HEK293 (cell line): Measurements from ENCODE around the gene TAF15.

Experiments
- BCL11A ChIP-seq: fragments of 450-650 bp; formaldehyde crosslinking; IDR thresholded peaks from 2 replicates; pipeline ENCODE4 v1.5.1; 2016; ENCODE audit warnings: low read depth, missing biosample characterization, missing genetic modification characterization
- GLIS2 ChIP-seq: fragments of 450-650 bp; formaldehyde crosslinking; IDR thresholded peaks from 2 replicates; pipeline ENCODE4 v1.5.1; 2016; ENCODE audit warnings: missing biosample characterization, missing genetic modification characterization
- IKZF3 ChIP-seq: fragments of 450-650 bp; IDR thresholded peaks from 2 replicates; pipeline ENCODE4 v1.5.0; 2018; ENCODE audit warnings: missing biosample characterization, mild to moderate bottlenecking, missing genetic modification characterization, moderate library complexity
- KLF1 ChIP-seq: fragments of 450-650 bp; formaldehyde crosslinking; IDR thresholded peaks from 2 replicates; pipeline ENCODE4 v1.5.1; 2016; ENCODE audit warnings: missing biosample characterization, missing genetic modification characterization
- KLF16 ChIP-seq: fragments of 450-650 bp; formaldehyde crosslinking; IDR thresholded peaks from 2 replicates; pipeline ENCODE4 v1.5.1; 2017; ENCODE audit warnings: missing biosample characterization, missing genetic modification characterization
- KLF8 ChIP-seq: fragments of 450-650 bp; formaldehyde crosslinking; IDR thresholded peaks from 2 replicates; pipeline ENCODE4 v1.5.1; 2016; ENCODE audit warnings: missing biosample characterization, missing genetic modification characterization
- KLF9 ChIP-seq: fragments of 450-650 bp; formaldehyde crosslinking; IDR thresholded peaks from 2 replicates; pipeline ENCODE4 v1.5.1; 2016; ENCODE audit warnings: missing biosample characterization, missing genetic modification characterization, low read depth
- SCRT1 ChIP-seq: fragments of 450-650 bp; formaldehyde crosslinking; IDR thresholded peaks from 2 replicates; pipeline ENCODE4 v1.5.1; 2016; ENCODE audit warnings: missing biosample characterization, missing genetic modification characterization, borderline replicate concordance
- SETDB1 ChIP-seq: IDR thresholded peaks from one replicate; pipeline ENCODE4 v1.6.1; 2017; ENCODE audit warnings: mild to moderate bottlenecking, low read length, moderate library complexity, mixed read lengths; ENCODE audit not compliant: insufficient read length
- WT1 ChIP-seq: fragments of 450-650 bp; formaldehyde crosslinking; IDR thresholded peaks from 2 replicates; pipeline ENCODE4 v1.5.1; 2016; ENCODE audit warnings: missing biosample characterization, missing genetic modification characterization
- ZBTB10 ChIP-seq: fragments of 450-650 bp; formaldehyde crosslinking; IDR thresholded peaks from 2 replicates; pipeline ENCODE4 v1.5.1; 2016; ENCODE audit warnings: missing biosample characterization, missing genetic modification characterization
- ZBTB21 ChIP-seq: fragments of 450-650 bp; formaldehyde crosslinking; IDR thresholded peaks from 2 replicates; pipeline ENCODE4 v1.5.1; 2017; ENCODE audit warnings: missing biosample characterization, missing genetic modification characterization
- ZBTB7A ChIP-seq: fragments of 450-650 bp; formaldehyde crosslinking; IDR thresholded peaks from 2 replicates; pipeline ENCODE4 v1.5.1; 2016; ENCODE audit warnings: low read depth, missing biosample characterization, missing genetic modification characterization
- ZEB2 ChIP-seq: fragments of 450-650 bp; formaldehyde crosslinking; IDR thresholded peaks from 2 replicates; pipeline ENCODE4 v1.5.1; 2016; ENCODE audit warnings: missing biosample characterization, missing genetic modification characterization
- ZFP3 ChIP-seq: fragments of 450-650 bp; formaldehyde crosslinking; IDR thresholded peaks from 2 replicates; pipeline ENCODE4 v1.5.1; 2016; ENCODE audit warnings: low read depth, missing biosample characterization, missing genetic modification characterization
- ZFP41 ChIP-seq: fragments of 450-650 bp; formaldehyde crosslinking; IDR thresholded peaks from 2 replicates; pipeline ENCODE4 v1.5.1; 2016; ENCODE audit warnings: missing biosample characterization, missing genetic modification characterization, borderline replicate concordance
- ZNF157 ChIP-seq: fragments of 450-650 bp; formaldehyde crosslinking; IDR thresholded peaks from 2 replicates; pipeline ENCODE4 v1.5.1; 2016; ENCODE audit warnings: missing biosample characterization, missing genetic modification characterization
- ZNF16 ChIP-seq: fragments of 450-650 bp; formaldehyde crosslinking; IDR thresholded peaks from 2 replicates; pipeline ENCODE4 v1.5.1; 2016; ENCODE audit warnings: low read depth, missing biosample characterization, missing genetic modification characterization
- ZNF175 ChIP-seq: fragments of 450-650 bp; formaldehyde crosslinking; IDR thresholded peaks from 2 replicates; pipeline ENCODE4 v1.5.1; 2016; ENCODE audit warnings: missing biosample characterization, missing genetic modification characterization
- ZNF2 ChIP-seq: fragments of 450-650 bp; formaldehyde crosslinking; IDR thresholded peaks from 2 replicates; pipeline ENCODE4 v1.5.1; 2016; ENCODE audit warnings: missing biosample characterization, missing genetic modification characterization
- ZNF280D ChIP-seq: fragments of 450-650 bp; formaldehyde crosslinking; IDR thresholded peaks from 2 replicates; pipeline ENCODE4 v1.5.1; 2016; ENCODE audit warnings: missing biosample characterization, missing genetic modification characterization
- ZNF37A ChIP-seq: fragments of 450-650 bp; IDR thresholded peaks from 2 replicates; pipeline ENCODE4 v1.5.1; 2018; ENCODE audit warnings: missing biosample characterization, missing genetic modification characterization
- ZNF394 ChIP-seq: fragments of 450-650 bp; formaldehyde crosslinking; IDR thresholded peaks from 2 replicates; pipeline ENCODE4 v1.5.1; 2016; ENCODE audit warnings: missing biosample characterization, missing genetic modification characterization, mild to moderate bottlenecking, moderate library complexity, borderline replicate concordance
- ZNF416 ChIP-seq: fragments of 450-650 bp; formaldehyde crosslinking; IDR thresholded peaks from 2 replicates; pipeline ENCODE4 v1.5.1; 2016; ENCODE audit warnings: missing biosample characterization, missing genetic modification characterization
- ZNF426 ChIP-seq: fragments of 450-650 bp; formaldehyde crosslinking; IDR thresholded peaks from 2 replicates; pipeline ENCODE4 v1.5.1; 2017; ENCODE audit warnings: missing biosample characterization, missing genetic modification characterization, mild to moderate bottlenecking, inconsistent platforms, moderate library complexity
- ZNF488 ChIP-seq: fragments of 450-650 bp; formaldehyde crosslinking; IDR thresholded peaks from 2 replicates; pipeline ENCODE4 v1.5.1; 2016; ENCODE audit warnings: missing biosample characterization, missing genetic modification characterization
- ZNF596 ChIP-seq: fragments of 450-650 bp; IDR thresholded peaks from 2 replicates; pipeline ENCODE4 v1.5.0; 2018; ENCODE audit warnings: missing biosample characterization, mild to moderate bottlenecking, missing genetic modification characterization, moderate library complexity
- ZNF629 ChIP-seq: fragments of 450-650 bp; formaldehyde crosslinking; IDR thresholded peaks from 2 replicates; pipeline ENCODE4 v1.5.1; 2017; ENCODE audit warnings: missing biosample characterization, missing genetic modification characterization
- ZNF791 ChIP-seq: fragments of 450-650 bp; formaldehyde crosslinking; IDR thresholded peaks from 2 replicates; pipeline ENCODE4 v1.5.1; 2016; ENCODE audit warnings: missing biosample characterization, missing genetic modification characterization
- TF ChIP-seq, protein P1 (sequence below): fragments of 450-650 bp; formaldehyde crosslinking; IDR thresholded peaks from 2 replicates; pipeline ENCODE4 v1.5.1; 2016; ENCODE audit warnings: missing biosample characterization, missing genetic modification characterization
- TF ChIP-seq, protein P2 (sequence below): fragments of 450-650 bp; formaldehyde crosslinking; IDR thresholded peaks from 2 replicates; pipeline ENCODE4 v1.5.1; 2016; ENCODE audit warnings: missing biosample characterization, missing genetic modification characterization

Gene TAF15

GRCh38 chr17:35764123-35764991, 44.9 kb upstream of the TAF15 start (continued):
- TF ChIP-seq ZFP41 (tag by site-specific recombination) (no peak), ZNF37A (tag by site-specific recombination) (no peak), ZNF394 (tag by site-specific recombination) (peak; percentile 88; the same call in 1 of the 2 replicates), KLF1 (peak; percentile 41; the same call in 1 of the 2 replicates), WT1 (tag by site-specific recombination) (no peak), ZBTB10 (peak; percentile 76; the same call in 1 of the 2 replicates), ZBTB7A (tag by site-specific recombination) (peak; percentile 52; the same call in 1 of the 2 replicates), ZNF416 (no peak), ZEB2 (tag by site-specific recombination) (peak; percentile 81), ZNF629 (tag by site-specific recombination) (peak; percentile 43; the same call in 1 of the 2 replicates), ZNF426 (no peak; the same call in 1 of the 2 replicates), ZNF16 (tag by site-specific recombination) (no peak), KLF8 (tag by site-specific recombination) (peak; percentile 72; the same call in 1 of the 2 replicates), ZFP3 (tag by site-specific recombination) (peak; percentile 95), ZNF791 (no peak), IKZF3 (tag by site-specific recombination) (peak; percentile 87), ZNF280D (tag by site-specific recombination) (no peak), ZNF596 (tag by site-specific recombination) (no peak), BCL11A (peak; percentile 70; the same call in 1 of the 2 replicates), GLIS2 (tag by site-specific recombination) (peak; percentile 92), ZNF157 (tag by site-specific recombination) (no peak), KLF9 (no peak; the same call in 1 of the 2 replicates), SETDB1 (peak; percentile 78), SCRT1 (tag by site-specific recombination) (peak; percentile 43; the same call in 1 of the 2 replicates), KLF16 (tag by site-specific recombination) (peak; percentile 67), ZNF488 (tag by site-specific recombination) (no peak), ZNF2 (tag by site-specific recombination) (peak; percentile 79; the same call in 1 of the 2 replicates), ZNF175 (tag by site-specific recombination) (no peak), ZBTB21 (tag by site-specific recombination) (0 out of 2 replicates have a peak, but pooled peaks have one; percentile 27)
- TF ChIP-seq, protein P1, sequence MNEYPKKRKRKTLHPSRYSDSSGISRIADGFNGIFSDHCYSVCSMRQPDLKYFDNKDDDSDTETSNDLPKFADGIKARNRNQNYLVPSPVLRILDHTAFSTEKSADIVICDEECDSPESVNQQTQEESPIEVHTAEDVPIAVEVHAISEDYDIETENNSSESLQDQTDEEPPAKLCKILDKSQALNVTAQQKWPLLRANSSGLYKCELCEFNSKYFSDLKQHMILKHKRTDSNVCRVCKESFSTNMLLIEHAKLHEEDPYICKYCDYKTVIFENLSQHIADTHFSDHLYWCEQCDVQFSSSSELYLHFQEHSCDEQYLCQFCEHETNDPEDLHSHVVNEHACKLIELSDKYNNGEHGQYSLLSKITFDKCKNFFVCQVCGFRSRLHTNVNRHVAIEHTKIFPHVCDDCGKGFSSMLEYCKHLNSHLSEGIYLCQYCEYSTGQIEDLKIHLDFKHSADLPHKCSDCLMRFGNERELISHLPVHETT (tag by site-specific recombination), result 0 out of 2 replicates have a peak, but pooled peaks have one; percentile 57
- TF ChIP-seq, protein P2, sequence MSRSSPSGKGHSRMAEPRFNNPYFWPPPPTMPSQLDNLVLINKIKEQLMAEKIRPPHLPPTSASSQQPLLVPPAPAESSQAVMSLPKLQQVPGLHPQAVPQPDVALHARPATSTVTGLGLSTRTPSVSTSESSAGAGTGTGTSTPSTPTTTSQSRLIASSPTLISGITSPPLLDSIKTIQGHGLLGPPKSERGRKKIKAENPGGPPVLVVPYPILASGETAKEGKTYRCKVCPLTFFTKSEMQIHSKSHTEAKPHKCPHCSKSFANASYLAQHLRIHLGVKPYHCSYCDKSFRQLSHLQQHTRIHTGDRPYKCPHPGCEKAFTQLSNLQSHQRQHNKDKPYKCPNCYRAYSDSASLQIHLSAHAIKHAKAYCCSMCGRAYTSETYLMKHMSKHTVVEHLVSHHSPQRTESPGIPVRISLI (tag by site-specific recombination), result no peak
